Measurements from ENCODE around the gene CLPSL1. TPM values are rescaled to one million over a fixed set of nuclear protein-coding genes. Genes with fewer than 3 reads are reported as not detected.
A peak's percentile ranks its signal among the peaks of the same experiment; 100 is the strongest.

The CLPSL1 gene
- total and polyA plus RNA-seq, 2 experiments from 2014 or later: not detected

GRCh38 chr6:35742842-35743241 lies 38.0 kb upstream of the CLPSL1 start:
- H3K4me2 ChIP-seq: no peak overlapping the region
- TF ChIP-seq STAT1 (IDR thresholded peaks at IDR 0.05; ENCODE audit: unreplicated experiment) (no peak), CTCF (conservative IDR thresholded peaks at IDR 0.05; ENCODE audit: low read depth in 2 of 2) (peak; percentile 37 to 38)
- Mint-ChIP-seq H3K9me3 (no peaks in the 10 kb centered on the region), H3K4me1 (peaks cover 43% of the 10 kb centered on the region), H3K27ac (peak overlapping the region; percentile 90), H3K27me3 (ENCODE audit: insufficient read depth, low read depth, poor library complexity) (peaks cover 13% of the 10 kb centered on the region), H3K36me3 (ENCODE audit: low read depth) (no peaks in the 10 kb centered on the region; the same call in 2 of the 3 replicates), H3K4me3 (no peak overlapping the region; the same call in 2 of the 3 replicates)
- peak; percentile 67 for DNase-seq (ENCODE audit: low spot score)
- no peaks in the 10 kb centered on the region for H3K79me2 ChIP-seq (replicated peaks; ENCODE audit: insufficient read depth)
- no peaks in the 10 kb centered on the region for H4K20me1 ChIP-seq (replicated peaks; ENCODE audit: insufficient read depth)
- H3K9me2 ChIP-seq (ENCODE audit: insufficient read depth): no peaks in the 10 kb centered on the region
- no peaks in the 10 kb centered on the region for H3K27me3 ChIP-seq (ENCODE audit: insufficient read depth)
- peak; percentile 56 for ATAC-seq
- H3F3A ChIP-seq (replicated peaks; ENCODE audit: low read depth): peaks cover 8% of the 10 kb centered on the region
- peaks cover 29% of the 10 kb centered on the region for H3K4me1 ChIP-seq (ENCODE audit: insufficient read depth)
- peak overlapping the region; percentile 82 for H2AFZ ChIP-seq
- H3K27ac ChIP-seq (ENCODE audit: low read depth): no peak overlapping the region
- no peak overlapping the region for H3K4me3 ChIP-seq
- H3K36me3 ChIP-seq (ENCODE audit: insufficient read depth): no peaks in the 10 kb centered on the region

- Mint-ChIP-seq H3K27ac (no peak overlapping the region), H3K4me3 (no peak overlapping the region), H3K9me3 (peaks cover 3% of the 10 kb centered on the region; the same call in 2 of the 3 replicates), H3K27me3 (ENCODE audit: insufficient read depth, low read depth, poor library complexity) (peaks cover 13% of the 10 kb centered on the region), H3K36me3 (ENCODE audit: low read depth) (no peaks in the 10 kb centered on the region; the same call in 2 of the 3 replicates), H3K4me1 (peaks cover 20% of the 10 kb centered on the region)
- Histone ChIP-seq H4K20me1 (replicated peaks; ENCODE audit: insufficient read depth) (no peaks in the 10 kb centered on the region), H3K4me1 (ENCODE audit: insufficient read depth) (peaks cover 8% of the 10 kb centered on the region; the same call in 1 of the 2 replicates), H3K27me3 (ENCODE audit: insufficient read depth) (no peaks in the 10 kb centered on the region), H3K79me2 (replicated peaks; ENCODE audit: insufficient read depth) (no peaks in the 10 kb centered on the region), H3F3A (replicated peaks; ENCODE audit: low read depth) (no peaks in the 10 kb centered on the region), H3K9me2 (ENCODE audit: insufficient read depth) (no peaks in the 10 kb centered on the region), H3K36me3 (ENCODE audit: insufficient read depth) (no peaks in the 10 kb centered on the region), H3K4me2 (no peak overlapping the region), H3K4me3 (no peak overlapping the region), H3K27ac (ENCODE audit: low read depth) (no peak overlapping the region), H2AFZ (no peak overlapping the region)
- TF ChIP-seq STAT1 (IDR thresholded peaks at IDR 0.05; ENCODE audit: unreplicated experiment) (no peak), ZNF331 (CRISPR knock-in tag; IDR thresholded peaks at IDR 0.05; ENCODE audit: low read depth) (no peak)
- ATAC-seq: no peak
- DNase-seq (ENCODE audit: low spot score): no peak
These were observed 35.3 kb upstream of the CLPSL1 start for GRCh38 chr6:35745509-35745908.

- Mint-ChIP-seq H3K27ac (no peak overlapping the region), H3K4me1 (peaks cover 12% of the 10 kb centered on the region), H3K4me3 (no peak overlapping the region), H3K27me3 (ENCODE audit: insufficient read depth, low read depth, poor library complexity) (peaks cover 13% of the 10 kb centered on the region), H3K9me3 (peaks cover 3% of the 10 kb centered on the region; the same call in 2 of the 3 replicates), H3K36me3 (ENCODE audit: low read depth) (no peaks in the 10 kb centered on the region; the same call in 2 of the 3 replicates)
- no peaks in the 10 kb centered on the region for H3K27me3 ChIP-seq (ENCODE audit: insufficient read depth)
- DNase-seq (ENCODE audit: low spot score) (no peak), ATAC-seq (no peak)
- H3K27ac ChIP-seq (ENCODE audit: low read depth): no peak overlapping the region
- no peak overlapping the region for H3K4me2 ChIP-seq
- H3K4me3 ChIP-seq: no peak overlapping the region
- no peaks in the 10 kb centered on the region for H3K79me2 ChIP-seq (replicated peaks; ENCODE audit: insufficient read depth)
- H3K4me1 ChIP-seq (ENCODE audit: insufficient read depth): peaks cover 5% of the 10 kb centered on the region; the same call in 1 of the 2 replicates
- H4K20me1 ChIP-seq (replicated peaks; ENCODE audit: insufficient read depth): no peaks in the 10 kb centered on the region
- H2AFZ ChIP-seq: no peak overlapping the region
- H3F3A ChIP-seq (replicated peaks; ENCODE audit: low read depth): no peaks in the 10 kb centered on the region
- no peaks in the 10 kb centered on the region for H3K36me3 ChIP-seq (ENCODE audit: insufficient read depth)
- H3K9me2 ChIP-seq (ENCODE audit: insufficient read depth): no peaks in the 10 kb centered on the region
- TF ChIP-seq CTCF (conservative IDR thresholded peaks at IDR 0.05; ENCODE audit: low read depth in 2 of 2): no peak
- TF ChIP-seq CREB1 (CRISPR knock-in tag; IDR thresholded peaks at IDR 0.05; ENCODE audit: low read depth): no peak
- no peak for TF ChIP-seq REST (IDR thresholded peaks at IDR 0.05; ENCODE audit: unreplicated experiment)
- no peak for TF ChIP-seq ETS1 (IDR thresholded peaks at IDR 0.05)
- TF ChIP-seq EZH2phosphoT487 (IDR thresholded peaks at IDR 0.05; ENCODE audit: unreplicated experiment): no peak
- no peak for TF ChIP-seq STAT1 (IDR thresholded peaks at IDR 0.05; ENCODE audit: unreplicated experiment)
- no peak for TF ChIP-seq POLR2AphosphoS5 (IDR thresholded peaks at IDR 0.05; ENCODE audit: low read depth)
- no peak for TF ChIP-seq ZNF114 (CRISPR knock-in tag; IDR thresholded peaks at IDR 0.05)
- no peak for TF ChIP-seq EZH2 (IDR thresholded peaks at IDR 0.05; ENCODE audit: low read depth, unreplicated experiment)
- no peak for TF ChIP-seq ZNF331 (CRISPR knock-in tag; IDR thresholded peaks at IDR 0.05; ENCODE audit: low read depth)
These were observed 34.3 kb upstream of the CLPSL1 start for GRCh38 chr6:35746516-35746915.

All from GM23338 (cell line).